ENCODE data around the gene MFSD2A. TPM values are rescaled to one million over a fixed set of nuclear protein-coding genes. Genes with fewer than 3 reads are reported as not detected.

MFSD2A gene
- total RNA-seq, 1 experiment from 2014 or later = 1.4 TPM

DNA sequence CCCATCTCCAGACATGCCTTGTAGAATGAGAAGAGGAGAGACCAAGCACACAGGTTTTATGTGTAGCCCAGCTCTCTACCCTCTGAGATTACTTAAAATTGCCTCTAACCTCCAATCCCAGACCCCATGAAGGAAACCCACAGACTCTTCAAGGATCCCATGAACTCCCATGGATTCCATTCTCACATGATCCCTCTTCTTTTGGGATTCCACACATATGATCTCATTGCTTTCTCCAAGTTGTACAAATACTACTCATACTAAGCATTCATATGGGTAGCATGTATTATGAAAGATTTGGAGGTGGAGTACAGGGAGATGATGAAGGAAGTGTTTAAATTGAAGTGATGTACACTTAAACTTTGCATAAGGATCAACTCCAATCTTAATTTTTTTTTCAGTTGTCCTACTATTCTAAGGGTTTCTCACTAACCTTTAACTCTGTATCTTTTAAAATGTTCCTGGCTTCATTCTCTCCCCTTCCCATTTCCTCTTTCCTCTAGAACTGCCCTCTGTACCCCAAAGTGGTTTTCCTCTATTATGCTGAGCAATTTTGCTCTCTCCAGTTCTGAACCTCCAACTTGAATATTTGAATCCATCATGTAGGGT, 41.6 kb downstream of the MFSD2A start:
- Histone ChIP-seq H3K79me2 (ENCODE audit: low read depth) (no peaks in the 10 kb centered on the region), H3K4me2 (no peak overlapping the region), H3K4me1 (replicated peaks; ENCODE audit: insufficient read depth) (no peaks in the 10 kb centered on the region), H2AFZ (no peak overlapping the region), H3F3A (ENCODE audit: insufficient read depth, low read depth) (no peaks in the 10 kb centered on the region), H3K36me3 (ENCODE audit: low read depth) (no peaks in the 10 kb centered on the region), H3K9me2 (ENCODE audit: insufficient read depth) (no peaks in the 10 kb centered on the region), H3K27me3 (ENCODE audit: insufficient read depth, low read depth) (no peaks in the 10 kb centered on the region), H3K27ac (no peak overlapping the region), H3K4me3 (no peak overlapping the region), H4K20me1 (ENCODE audit: insufficient read depth) (no peaks in the 10 kb centered on the region), H3K9me3 (ENCODE audit: insufficient read depth, low read depth) (no peaks in the 10 kb centered on the region)
- intact Hi-C loops (cut with micrococcal nuclease; ENCODE audit: unreplicated experiment) = no loop called here
- CTCF ChIA-PET = no interaction called here
- no peak for DNase-seq
- no peak for TF ChIP-seq EZH2 (IDR thresholded peaks at IDR 0.05; ENCODE audit: low read depth)
- TF ChIP-seq, protein P1, sequence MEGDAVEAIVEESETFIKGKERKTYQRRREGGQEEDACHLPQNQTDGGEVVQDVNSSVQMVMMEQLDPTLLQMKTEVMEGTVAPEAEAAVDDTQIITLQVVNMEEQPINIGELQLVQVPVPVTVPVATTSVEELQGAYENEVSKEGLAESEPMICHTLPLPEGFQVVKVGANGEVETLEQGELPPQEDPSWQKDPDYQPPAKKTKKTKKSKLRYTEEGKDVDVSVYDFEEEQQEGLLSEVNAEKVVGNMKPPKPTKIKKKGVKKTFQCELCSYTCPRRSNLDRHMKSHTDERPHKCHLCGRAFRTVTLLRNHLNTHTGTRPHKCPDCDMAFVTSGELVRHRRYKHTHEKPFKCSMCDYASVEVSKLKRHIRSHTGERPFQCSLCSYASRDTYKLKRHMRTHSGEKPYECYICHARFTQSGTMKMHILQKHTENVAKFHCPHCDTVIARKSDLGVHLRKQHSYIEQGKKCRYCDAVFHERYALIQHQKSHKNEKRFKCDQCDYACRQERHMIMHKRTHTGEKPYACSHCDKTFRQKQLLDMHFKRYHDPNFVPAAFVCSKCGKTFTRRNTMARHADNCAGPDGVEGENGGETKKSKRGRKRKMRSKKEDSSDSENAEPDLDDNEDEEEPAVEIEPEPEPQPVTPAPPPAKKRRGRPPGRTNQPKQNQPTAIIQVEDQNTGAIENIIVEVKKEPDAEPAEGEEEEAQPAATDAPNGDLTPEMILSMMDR (conservative IDR thresholded peaks at IDR 0.05) = no peak
- no TSS peak for BruUV-seq (replicated peaks)
- POLR2A ChIA-PET (ENCODE audit: unreplicated experiment) = no interaction called here

DNA sequence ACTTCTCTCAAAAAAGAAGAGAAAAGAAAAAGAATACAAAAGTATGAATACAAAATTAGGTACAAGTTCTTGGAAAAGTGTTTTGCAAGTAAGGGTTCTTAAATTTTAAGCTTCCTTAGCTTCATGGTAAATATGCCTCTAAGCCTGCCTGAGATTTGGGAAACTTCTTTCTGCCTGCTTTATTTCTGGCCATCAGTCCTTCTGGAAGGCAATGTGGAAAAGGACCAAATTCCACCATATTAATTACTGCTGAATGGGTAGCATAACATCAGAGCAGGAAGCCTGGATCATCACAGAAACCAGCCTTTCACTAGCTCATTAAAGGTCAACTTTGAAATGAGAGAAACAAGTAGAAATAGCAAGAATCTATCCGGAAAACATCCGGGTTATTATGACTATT, 46.5 kb downstream of the MFSD2A start:
- no peaks in the 10 kb centered on the region for H3K9me2 ChIP-seq (ENCODE audit: insufficient read depth)
- DNase-seq = no peak
- no peak for TF ChIP-seq EZH2 (IDR thresholded peaks at IDR 0.05; ENCODE audit: low read depth)
- TF ChIP-seq, protein P1 (conservative IDR thresholded peaks at IDR 0.05) = no peak
- no peaks in the 10 kb centered on the region for H3K36me3 ChIP-seq (ENCODE audit: low read depth)
- no TSS peak for BruUV-seq (replicated peaks)
- POLR2A ChIA-PET (ENCODE audit: unreplicated experiment) = no interaction called here
- H4K20me1 ChIP-seq (ENCODE audit: insufficient read depth) = no peaks in the 10 kb centered on the region
- no peak overlapping the region for H3K4me2 ChIP-seq
- intact Hi-C loops (cut with micrococcal nuclease; ENCODE audit: unreplicated experiment) = no loop called here
- H3K9me3 ChIP-seq (ENCODE audit: insufficient read depth, low read depth) = no peaks in the 10 kb centered on the region
- CTCF ChIA-PET = interaction anchor here (0.6 kb wide), 1 partner anchor 124 kb away, joined by 4 read pairs; no protein-coding TSS in a partner anchor
- H2AFZ ChIP-seq = no peak overlapping the region
- no peaks in the 10 kb centered on the region for H3F3A ChIP-seq (ENCODE audit: insufficient read depth, low read depth)
- H3K27me3 ChIP-seq (ENCODE audit: insufficient read depth, low read depth) = no peaks in the 10 kb centered on the region
- no peaks in the 10 kb centered on the region for H3K4me1 ChIP-seq (replicated peaks; ENCODE audit: insufficient read depth)
- no peak overlapping the region for H3K27ac ChIP-seq
- H3K4me3 ChIP-seq = no peak overlapping the region
- no peaks in the 10 kb centered on the region for H3K79me2 ChIP-seq (ENCODE audit: low read depth)

GRCh38 chr1:40003156-40004093, 48.5 kb downstream of the MFSD2A start:
- H2AFZ ChIP-seq = no peak overlapping the region
- no peaks in the 10 kb centered on the region for H3K9me2 ChIP-seq (ENCODE audit: insufficient read depth)
- no TSS peak for BruUV-seq (replicated peaks)
- H3K9me3 ChIP-seq (ENCODE audit: insufficient read depth, low read depth) = no peaks in the 10 kb centered on the region
- ChIA-PET CTCF (no interaction called here), POLR2A (ENCODE audit: unreplicated experiment) (no interaction called here)
- TF ChIP-seq EZH2 (IDR thresholded peaks at IDR 0.05; ENCODE audit: low read depth) = no peak
- TF ChIP-seq, protein P1 (conservative IDR thresholded peaks at IDR 0.05) = no peak
- no peaks in the 10 kb centered on the region for H3K79me2 ChIP-seq (ENCODE audit: low read depth)
- intact Hi-C loops (cut with micrococcal nuclease; ENCODE audit: unreplicated experiment) = no loop called here
- H3K4me1 ChIP-seq (replicated peaks; ENCODE audit: insufficient read depth) = no peaks in the 10 kb centered on the region
- no peak overlapping the region for H3K4me3 ChIP-seq
- H3F3A ChIP-seq (ENCODE audit: insufficient read depth, low read depth) = no peaks in the 10 kb centered on the region
- H3K4me2 ChIP-seq = no peak overlapping the region
- no peaks in the 10 kb centered on the region for H3K27me3 ChIP-seq (ENCODE audit: insufficient read depth, low read depth)
- H4K20me1 ChIP-seq (ENCODE audit: insufficient read depth) = no peaks in the 10 kb centered on the region
- DNase-seq = no peak
- no peaks in the 10 kb centered on the region for H3K36me3 ChIP-seq (ENCODE audit: low read depth)
- no peak overlapping the region for H3K27ac ChIP-seq
